IMR-90 (cell line): ENCODE measurements around the gene CAPRIN1. TPM values are rescaled to one million over a fixed set of nuclear protein-coding genes. Genes with fewer than 3 reads are reported as not detected.

Experiments
- ATAC-seq: fragments of 200-7000 bp; cut with Tn5 transposase; 2 replicates; pipeline ENCODE4 v1.9.1; 2020; ENCODE audit warnings: low read depth, mild to moderate bottlenecking, moderate library complexity
- BruUV-seq: library from RNA; stranded (reverse); fragments of 400-500 nt; replicated peaks from 2 replicates; lab custom pipeline; 2021; lab: Mats Ljungman, UMichigan
- CTCF ChIA-PET: fragments of 300-600 bp; formaldehyde crosslinking; extraction: SDS; loops from one replicate; lab custom pipeline; 2021; ENCODE audit warnings: antibody characterized with exemption; lab: Yijun Ruan, JAX
- POLR2A ChIA-PET: fragments of 300-600 bp; sonication (Branson Sonifier 250); formaldehyde crosslinking; loops from one replicate; lab custom pipeline; 2022; ENCODE audit warnings: antibody characterized with exemption; ENCODE audit not compliant: unreplicated experiment; lab: Charles Lee
- DNase-seq: peaks from one replicate; pipeline ENCODE4 v3.0.0; 2013
- H2AFZ ChIP-seq: replicated peaks from 2 replicates; pipeline ENCODE3; 2013; ENCODE audit warnings: low read length, mild to moderate bottlenecking; ENCODE audit not compliant: poor library complexity
- H2AK5ac ChIP-seq: 2 replicates; pipeline ENCODE4 v1.6.1; 2013; ENCODE audit warnings: low read depth, low read length, inconsistent platforms
- H2AK9ac ChIP-seq: replicated peaks from 2 replicates; pipeline ENCODE3; 2013; ENCODE audit warnings: mild to moderate bottlenecking, low read depth, low read length, moderate library complexity; ENCODE audit not compliant: poor library complexity
- H2BK120ac ChIP-seq: 2 replicates; pipeline ENCODE4 v1.6.1; 2013; ENCODE audit warnings: low read depth, low read length, inconsistent platforms
- H2BK15ac ChIP-seq: 3 replicates; pipeline ENCODE4 v1.6.1; 2013; ENCODE audit warnings: low read depth, low read length, inconsistent platforms
- H2BK20ac ChIP-seq: 2 replicates; pipeline ENCODE4 v1.6.1; 2013; ENCODE audit warnings: low read depth, mild to moderate bottlenecking, inconsistent platforms, low read length, moderate library complexity
- H2BK5ac ChIP-seq: 2 replicates; pipeline ENCODE4 v1.6.1; 2013; ENCODE audit warnings: mild to moderate bottlenecking, low read depth, low read length, inconsistent platforms; ENCODE audit not compliant: poor library complexity, severe bottlenecking
- H3K14ac ChIP-seq: replicated peaks from 2 replicates; pipeline ENCODE4 v1.6.1; 2013; ENCODE audit warnings: low read depth, low read length, inconsistent platforms
- H3K18ac ChIP-seq: 2 replicates; pipeline ENCODE4 v1.6.1; 2013; ENCODE audit warnings: low read depth, low read length, control low read depth
- H3K23ac ChIP-seq: 2 replicates; pipeline ENCODE4 v1.6.1; 2013; ENCODE audit warnings: low read depth, low read length, inconsistent platforms
- H3K27ac ChIP-seq: 2 replicates; pipeline ENCODE4 v1.5.1; 2013; ENCODE audit warnings: mild to moderate bottlenecking, control low read depth, low read length; ENCODE audit not compliant: insufficient read depth
- H3K27me3 ChIP-seq: 2 replicates; pipeline ENCODE4 v1.6.1; 2013; ENCODE audit warnings: low read length; ENCODE audit not compliant: control insufficient read depth, insufficient read depth
- H3K36me3 ChIP-seq: 2 replicates; pipeline ENCODE4 v1.6.1; 2013; ENCODE audit warnings: low read length, mixed read lengths; ENCODE audit not compliant: control insufficient read depth, insufficient read depth
- H3K4ac ChIP-seq: 2 replicates; pipeline ENCODE4 v1.6.1; 2013; ENCODE audit warnings: low read depth, low read length, inconsistent platforms
- H3K4me1 ChIP-seq: 2 replicates; pipeline ENCODE4 v1.6.1; 2013; ENCODE audit warnings: low read length, mixed read lengths; ENCODE audit not compliant: control insufficient read depth, insufficient read depth
- H3K4me2 ChIP-seq: 2 replicates; pipeline ENCODE4 v1.6.1; 2013; ENCODE audit warnings: low read depth, mild to moderate bottlenecking, control low read depth, low read length, moderate library complexity
- H3K4me3 ChIP-seq: 2 replicates; pipeline ENCODE4 v1.5.1; 2013; ENCODE audit warnings: low read depth, mild to moderate bottlenecking, control low read depth, low read length, moderate library complexity; ENCODE audit not compliant: insufficient read depth
- H3K56ac ChIP-seq: 2 replicates; pipeline ENCODE4 v1.6.1; 2013; ENCODE audit warnings: low read length, inconsistent platforms; ENCODE audit not compliant: insufficient read depth; ENCODE audit errors: extremely low read depth
- H3K79me1 ChIP-seq, 2 experiments: 2 replicates each; pipeline ENCODE4 v1.6.1; 2013; ENCODE audit warnings: low read length in 2 of 2, inconsistent platforms in 1 of 2, low read depth in 1 of 2
- H3K9ac ChIP-seq: 2 replicates; pipeline ENCODE4 v1.6.1; 2013; ENCODE audit warnings: low read depth, low read length, control low read depth
- H3K9me1 ChIP-seq: 2 replicates; pipeline ENCODE4 v1.6.1; 2013; ENCODE audit warnings: low read length, inconsistent platforms; ENCODE audit not compliant: insufficient read depth
- H3K9me3 ChIP-seq: 2 replicates; pipeline ENCODE4 v1.6.1; 2013; ENCODE audit warnings: low read length; ENCODE audit not compliant: control insufficient read depth, insufficient read depth
- H4K20me1 ChIP-seq: 2 replicates; pipeline ENCODE4 v1.6.1; 2013; ENCODE audit warnings: low read length, inconsistent platforms; ENCODE audit not compliant: insufficient read depth
- H4K5ac ChIP-seq: 2 replicates; pipeline ENCODE4 v1.6.1; 2013; ENCODE audit warnings: mild to moderate bottlenecking, low read depth, low read length, control low read depth
- H4K8ac ChIP-seq, 2 experiments: 2 replicates each; pipeline ENCODE4 v1.6.1; 2013; ENCODE audit warnings: low read depth in 2 of 2, low read length in 2 of 2, control low read depth in 1 of 2, inconsistent platforms in 1 of 2
- H4K91ac ChIP-seq: 2 replicates; pipeline ENCODE4 v1.6.1; 2013; ENCODE audit warnings: low read depth, low read length, inconsistent platforms; ENCODE audit not compliant: insufficient read depth
- CEBPB ChIP-seq: IDR thresholded peaks from 2 replicates; pipeline ENCODE4 v1.6.1; 2012; ENCODE audit warnings: low read depth, low read length, improper control_type of control experiment
- CHD1 ChIP-seq: IDR thresholded peaks from 2 replicates; pipeline ENCODE4 v1.6.1; 2012; ENCODE audit warnings: low read depth, low read length, improper control_type of control experiment
- FOS ChIP-seq: fragments of 150-350 bp; IDR thresholded peaks from 2 replicates; pipeline ENCODE4 v1.6.1; 2016; ENCODE audit warnings: low read depth, low read length
- MAFK ChIP-seq: IDR thresholded peaks from 2 replicates; pipeline ENCODE4 v1.6.1; 2012; ENCODE audit warnings: low read depth, low read length, improper control_type of control experiment
- MAZ ChIP-seq: IDR thresholded peaks from 2 replicates; pipeline ENCODE4 v1.6.1; 2012; ENCODE audit warnings: low read depth, mild to moderate bottlenecking, low read length, improper control_type of control experiment, moderate library complexity, borderline replicate concordance
- MXI1 ChIP-seq: IDR thresholded peaks from 2 replicates; pipeline ENCODE4 v1.6.1; 2012; ENCODE audit warnings: low read depth, mild to moderate bottlenecking, low read length, moderate library complexity, borderline replicate concordance
- NFE2L2 ChIP-seq: fragments of 150-350 bp; IDR thresholded peaks from 2 replicates; pipeline ENCODE4 v1.6.1; 2016; ENCODE audit warnings: low read depth, mild to moderate bottlenecking, low read length
- POLR2A ChIP-seq: IDR thresholded peaks from 2 replicates; pipeline ENCODE4 v1.6.1; 2012; ENCODE audit warnings: mild to moderate bottlenecking, low read depth, low read length
- RCOR1 ChIP-seq: IDR thresholded peaks from 2 replicates; pipeline ENCODE4 v1.6.1; 2012; ENCODE audit warnings: mild to moderate bottlenecking, low read length, improper control_type of control experiment; ENCODE audit not compliant: insufficient replicate concordance
- RFX5 ChIP-seq: IDR thresholded peaks from 2 replicates; pipeline ENCODE4 v1.8.0; 2012; ENCODE audit warnings: low read depth, mild to moderate bottlenecking, low read length, moderate library complexity
- SMC3 ChIP-seq: fragments of 150-350 bp; IDR thresholded peaks from 2 replicates; pipeline ENCODE4 v1.6.1; 2016; ENCODE audit warnings: low read depth, mild to moderate bottlenecking, antibody characterized with exemption, low read length, moderate library complexity
- WGBS, 2 experiments: methylation state at CpG; one replicate each; pipeline versions ENCODE4 v1.1.5 to v1.1.7; 2013; ENCODE audit warnings: missing lambda C conversion rate in 2 of 2; ENCODE audit not compliant: insufficient read length in 1 of 2; ENCODE audit errors: extremely low coverage in 2 of 2; 5-methylcytosine and 5-hydroxymethylcytosine counted together
- dilution Hi-C: fragments of 300-500 bp; cut with HindIII; formaldehyde crosslinking; loops from one replicate; pipeline ENCODE4 v1.14.3; 2018; ENCODE audit warnings: low sequenced_read_pairs; ENCODE audit not compliant: unreplicated experiment
- in situ Hi-C: fragments of 300-500 bp; cut with MboI; formaldehyde crosslinking; loops from 3 replicates; pipeline ENCODE4 v1.14.3; 2019; ENCODE audit warnings: low sequenced_read_pairs, inconsistent platforms, mixed read lengths
- intact Hi-C: fragments of 100-400 bp; cut with micrococcal nuclease; formaldehyde crosslinking; loops from 2 replicates; pipeline ENCODE4 v1.10.0; 2022
- polyA plus RNA-seq, 3 experiments: library from polyadenylated mRNA; depleted of rRNA; stranded (reverse); fragments of >200 nt; gene quantifications; 2 replicates each; pipeline ENCODE4 v1.2.3, GENCODE V29; 2012; ENCODE audit warnings: low replicate concordance in 1 of 3
- total RNA-seq: library from RNA; depleted of rRNA; stranded (reverse); fragments of >200 nt; gene quantifications from 2 replicates; pipeline ENCODE4 v1.2.3, GENCODE V29; 2012
- TF ChIP-seq, protein P1 (sequence below): conservative IDR thresholded peaks from 2 replicates; pipeline ENCODE4 v1.5.1; 2012; ENCODE audit warnings: mild to moderate bottlenecking, low read depth, low read length, improper control_type of control experiment
- TF ChIP-seq, protein P2 (sequence below): fragments of 150-350 bp; IDR thresholded peaks from 2 replicates; pipeline ENCODE4 v1.6.1; 2017; ENCODE audit warnings: mild to moderate bottlenecking, antibody characterized with exemption, low read length, low read depth

CAPRIN1 gene
- total and polyA plus RNA-seq, 2 of the 4 experiments (the other 2 are of a cell fraction): 127 to 253 TPM

DNA sequence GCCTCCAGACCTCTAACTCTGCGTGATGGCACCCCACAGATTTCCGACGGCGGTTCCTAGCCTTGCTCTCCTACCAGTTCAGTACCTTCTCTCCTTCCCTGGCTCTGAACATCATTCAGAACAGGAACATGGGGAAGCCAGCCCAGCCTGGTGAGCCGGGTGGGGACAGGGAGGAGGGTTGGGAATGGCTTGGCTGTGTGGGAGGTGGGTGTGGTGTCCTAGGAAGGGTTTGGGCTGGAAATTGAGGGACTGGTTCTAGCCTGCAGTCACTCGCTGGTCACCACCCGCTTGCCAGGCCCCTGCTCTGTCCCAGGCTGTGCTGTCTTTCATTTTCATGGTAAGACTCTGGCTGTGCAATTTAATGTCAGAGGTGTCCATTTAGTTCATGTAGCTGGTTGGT lies 87.8 kb downstream of the CAPRIN1 start:
- H3K9me3 ChIP-seq: no peaks in the 10 kb centered on the region
- no CpG with 5 or more reads among the region's 7 CpGs for WGBS, 2 experiments

More for the DNA sequence above, 87.8 kb downstream of the CAPRIN1 start:
- DNase-seq (no peak), ATAC-seq (no peak)
- H3K4me3 ChIP-seq: no peak overlapping the region
- H3K36me3 ChIP-seq: peaks cover 77% of the 10 kb centered on the region
- TF ChIP-seq RCOR1 (no peak), MXI1 (no peak), FOS (no peak), SMC3 (no peak), CHD1 (no peak), CEBPB (no peak), POLR2A (no peak), RFX5 (no peak), MAFK (no peak), NFE2L2 (no peak), MAZ (no peak)
- TF ChIP-seq, protein P1, sequence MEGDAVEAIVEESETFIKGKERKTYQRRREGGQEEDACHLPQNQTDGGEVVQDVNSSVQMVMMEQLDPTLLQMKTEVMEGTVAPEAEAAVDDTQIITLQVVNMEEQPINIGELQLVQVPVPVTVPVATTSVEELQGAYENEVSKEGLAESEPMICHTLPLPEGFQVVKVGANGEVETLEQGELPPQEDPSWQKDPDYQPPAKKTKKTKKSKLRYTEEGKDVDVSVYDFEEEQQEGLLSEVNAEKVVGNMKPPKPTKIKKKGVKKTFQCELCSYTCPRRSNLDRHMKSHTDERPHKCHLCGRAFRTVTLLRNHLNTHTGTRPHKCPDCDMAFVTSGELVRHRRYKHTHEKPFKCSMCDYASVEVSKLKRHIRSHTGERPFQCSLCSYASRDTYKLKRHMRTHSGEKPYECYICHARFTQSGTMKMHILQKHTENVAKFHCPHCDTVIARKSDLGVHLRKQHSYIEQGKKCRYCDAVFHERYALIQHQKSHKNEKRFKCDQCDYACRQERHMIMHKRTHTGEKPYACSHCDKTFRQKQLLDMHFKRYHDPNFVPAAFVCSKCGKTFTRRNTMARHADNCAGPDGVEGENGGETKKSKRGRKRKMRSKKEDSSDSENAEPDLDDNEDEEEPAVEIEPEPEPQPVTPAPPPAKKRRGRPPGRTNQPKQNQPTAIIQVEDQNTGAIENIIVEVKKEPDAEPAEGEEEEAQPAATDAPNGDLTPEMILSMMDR: no peak
- TF ChIP-seq, protein P2, sequence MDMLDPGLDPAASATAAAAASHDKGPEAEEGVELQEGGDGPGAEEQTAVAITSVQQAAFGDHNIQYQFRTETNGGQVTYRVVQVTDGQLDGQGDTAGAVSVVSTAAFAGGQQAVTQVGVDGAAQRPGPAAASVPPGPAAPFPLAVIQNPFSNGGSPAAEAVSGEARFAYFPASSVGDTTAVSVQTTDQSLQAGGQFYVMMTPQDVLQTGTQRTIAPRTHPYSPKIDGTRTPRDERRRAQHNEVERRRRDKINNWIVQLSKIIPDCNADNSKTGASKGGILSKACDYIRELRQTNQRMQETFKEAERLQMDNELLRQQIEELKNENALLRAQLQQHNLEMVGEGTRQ: no peak
- no peak overlapping the region for H2AK9ac ChIP-seq
- H2BK15ac ChIP-seq: no peak overlapping the region
- no peak overlapping the region for H4K5ac ChIP-seq
- no peaks in the 10 kb centered on the region for H3K27me3 ChIP-seq
- ChIA-PET POLR2A (no interaction called here), CTCF (no interaction called here)
- no peak overlapping the region for H4K91ac ChIP-seq
- no peak overlapping the region for H3K4ac ChIP-seq
- no TSS peak for BruUV-seq
- H2AFZ ChIP-seq: no peak overlapping the region
- H3K23ac ChIP-seq: no peak overlapping the region
- no peak overlapping the region for H2BK5ac ChIP-seq
- H2AK5ac ChIP-seq: no peak overlapping the region
- H3K14ac ChIP-seq: no peak overlapping the region
- H3K56ac ChIP-seq: no peak overlapping the region
- intact Hi-C loops (no loop called here), dilution Hi-C loops (no loop called here), in situ Hi-C loops (no loop called here)
- H3K79me1 ChIP-seq: 0 out of 4 replicates have a peak, but pooled peaks cover 4 to 8% of the 10 kb centered on the region in 2 experiments
- no peaks in the 10 kb centered on the region for H3K4me1 ChIP-seq
- H4K8ac ChIP-seq: no peak overlapping the region
- H3K27ac ChIP-seq: no peak overlapping the region
- H3K9ac ChIP-seq: no peak overlapping the region
- no peak overlapping the region for H2BK120ac ChIP-seq
- H3K18ac ChIP-seq: no peak overlapping the region
- H2BK20ac ChIP-seq: no peak overlapping the region
- H3K9me1 ChIP-seq: peaks cover 7% of the 10 kb centered on the region
- no peak overlapping the region for H3K4me2 ChIP-seq
- H4K20me1 ChIP-seq: no peaks in the 10 kb centered on the region; the same call in 1 of the 2 replicates
